Erythroblast (primary cell): ENCODE results near the gene DRICH1.
A peak's percentile ranks its signal among the peaks of the same experiment; 100 is the strongest.
"Not testable (repeated sequence)": the region's sequence is repeated elsewhere in the genome, so short reads cannot be mapped to it uniquely, and the experiment has no call there.

Experiments
- DNase-seq, 2 experiments: peaks; one replicate each; lab custom pipeline; 2025; lab: John Stamatoyannopoulos, UW
- GATA1 ChIP-seq: IDR thresholded peaks from 2 replicates; pipeline ENCODE4 v1.6.1; 2011; ENCODE audit warnings: low read depth, mild to moderate bottlenecking, control low read depth, low read length, moderate library complexity
- POLR2A ChIP-seq: IDR thresholded peaks from 2 replicates; pipeline ENCODE4 v1.6.1; 2011; ENCODE audit warnings: mild to moderate bottlenecking, low read length

The DRICH1 gene

DNA sequence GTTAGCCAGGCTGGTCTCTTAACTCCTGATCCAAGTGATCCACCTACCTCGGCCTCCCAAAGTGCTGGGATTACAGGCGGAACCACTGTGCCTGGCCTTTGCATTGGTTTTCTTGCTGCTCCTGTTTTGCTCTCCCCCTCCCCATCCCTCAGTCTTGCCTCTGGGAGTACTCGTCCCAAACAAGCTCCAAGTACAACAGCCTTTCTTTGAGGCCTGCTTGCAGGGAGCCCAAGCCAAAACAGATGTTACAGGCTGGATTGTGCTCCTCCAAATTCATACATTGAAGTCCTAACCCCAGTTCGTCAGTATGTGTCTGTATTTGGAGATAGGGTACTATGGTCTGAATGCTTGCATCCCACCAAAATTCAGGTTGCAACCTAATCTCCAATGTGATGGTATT lies 60.6 kb downstream of the DRICH1 start:
- no peak for TF ChIP-seq GATA1
- TF ChIP-seq POLR2A, result no peak
- no peak for DNase-seq

DNA sequence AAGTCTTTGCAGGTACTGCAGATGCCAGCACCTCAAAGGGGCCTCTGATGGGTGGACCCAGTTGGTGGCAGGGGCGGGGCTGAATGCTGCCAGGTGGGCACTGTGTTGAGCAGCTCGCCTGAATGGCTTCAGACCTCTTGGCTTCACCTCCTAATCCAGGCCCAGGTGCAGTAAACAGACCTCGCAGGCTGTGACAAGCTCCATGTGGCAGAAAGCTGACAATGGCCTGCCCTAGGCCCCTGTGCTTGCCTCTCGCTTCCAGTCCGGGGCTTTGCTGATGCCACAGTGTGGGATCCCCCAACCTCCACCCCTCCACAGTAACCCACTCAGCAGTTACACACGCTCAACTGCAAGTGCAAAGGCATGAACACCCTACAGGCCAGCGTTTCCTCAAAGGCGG lies 61.4 kb downstream of the DRICH1 start:
- TF ChIP-seq POLR2A, result no peak
- no peak for TF ChIP-seq GATA1
- no peak for DNase-seq

DNA sequence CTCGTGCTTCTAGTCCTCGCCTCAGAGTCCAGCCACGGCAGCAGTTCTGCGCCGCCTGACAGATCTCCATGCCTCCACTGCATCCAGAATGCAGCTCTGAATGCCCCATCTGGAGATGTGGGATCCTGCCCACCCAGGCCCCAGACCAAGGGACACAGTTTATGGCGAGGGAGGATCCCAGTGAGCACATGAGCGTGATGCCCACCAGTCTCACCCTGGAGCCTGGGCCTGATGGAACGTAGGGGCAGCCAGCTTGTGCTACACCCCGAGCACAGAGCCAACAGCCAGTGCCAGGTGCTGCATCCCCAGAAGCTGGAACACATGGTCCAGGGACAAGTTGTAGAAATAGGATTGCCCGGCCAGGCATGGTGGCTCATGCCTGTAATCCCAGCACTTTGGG lies 62.4 kb downstream of the DRICH1 start:
- TF ChIP-seq POLR2A, result no peak
- TF ChIP-seq GATA1, result no peak
- DNase-seq, result no peak

DNA sequence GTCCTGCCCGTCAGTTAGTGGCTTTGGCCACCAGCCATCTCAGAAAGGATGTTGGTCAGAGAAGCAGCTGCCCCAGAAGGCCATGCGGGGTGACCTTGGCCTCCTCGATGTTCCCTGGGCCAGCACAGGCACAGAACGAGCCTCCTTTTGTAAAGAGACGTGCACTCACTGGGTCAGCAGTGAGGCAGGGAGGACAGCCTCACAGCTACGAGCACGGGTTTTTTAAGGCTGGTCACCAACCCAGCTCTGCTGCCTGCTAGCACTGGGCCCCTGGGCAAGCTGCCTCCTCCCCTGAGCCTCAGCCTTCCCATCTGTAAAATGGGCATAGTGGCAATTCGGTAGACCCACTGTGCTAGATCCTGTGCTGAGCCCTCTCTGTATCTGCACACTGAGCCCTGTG lies 62.8 kb downstream of the DRICH1 start:
- no peak for DNase-seq
- TF ChIP-seq GATA1, result no peak
- TF ChIP-seq POLR2A, result no peak

DNA sequence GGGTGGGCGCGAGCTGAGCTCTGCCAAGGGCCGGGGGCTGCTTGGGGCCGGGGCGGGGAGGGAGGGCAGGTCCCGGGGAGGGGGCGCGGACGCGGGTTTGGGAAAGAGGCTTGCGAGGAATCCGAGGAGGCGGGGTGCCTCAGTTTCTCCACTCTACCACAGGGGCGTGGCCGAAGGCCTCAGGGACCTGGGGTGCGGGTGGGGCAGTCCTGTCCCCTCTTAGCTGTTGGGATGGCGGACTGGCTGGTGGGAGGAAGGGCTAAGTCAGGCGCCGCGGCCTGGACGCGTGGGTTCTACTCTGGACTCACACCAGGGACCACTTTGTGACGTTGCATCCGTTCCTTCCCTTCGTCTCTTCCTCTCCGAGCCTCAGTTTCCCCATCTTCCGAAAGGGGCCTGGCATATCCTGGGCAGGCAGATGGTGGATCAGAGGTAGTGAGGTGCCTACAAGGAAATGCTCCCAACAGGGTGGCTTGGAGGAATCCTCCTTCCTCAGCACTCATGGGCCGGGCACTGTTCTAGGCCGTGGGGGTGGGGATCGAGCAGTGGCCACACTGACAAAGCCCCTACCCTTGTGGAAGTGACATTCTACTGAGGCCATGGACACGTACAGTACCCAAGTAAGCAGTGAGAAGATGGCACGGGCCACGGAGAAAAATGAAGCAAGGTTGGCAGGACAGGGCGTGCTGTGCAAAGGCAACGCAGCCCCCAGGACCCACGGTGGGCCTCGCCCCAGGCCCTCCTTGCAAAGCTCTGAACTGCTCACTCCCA lies 65.2 kb downstream of the DRICH1 start:
- DNase-seq, result no peak
- TF ChIP-seq GATA1 (no peak), POLR2A (no peak)

DNA sequence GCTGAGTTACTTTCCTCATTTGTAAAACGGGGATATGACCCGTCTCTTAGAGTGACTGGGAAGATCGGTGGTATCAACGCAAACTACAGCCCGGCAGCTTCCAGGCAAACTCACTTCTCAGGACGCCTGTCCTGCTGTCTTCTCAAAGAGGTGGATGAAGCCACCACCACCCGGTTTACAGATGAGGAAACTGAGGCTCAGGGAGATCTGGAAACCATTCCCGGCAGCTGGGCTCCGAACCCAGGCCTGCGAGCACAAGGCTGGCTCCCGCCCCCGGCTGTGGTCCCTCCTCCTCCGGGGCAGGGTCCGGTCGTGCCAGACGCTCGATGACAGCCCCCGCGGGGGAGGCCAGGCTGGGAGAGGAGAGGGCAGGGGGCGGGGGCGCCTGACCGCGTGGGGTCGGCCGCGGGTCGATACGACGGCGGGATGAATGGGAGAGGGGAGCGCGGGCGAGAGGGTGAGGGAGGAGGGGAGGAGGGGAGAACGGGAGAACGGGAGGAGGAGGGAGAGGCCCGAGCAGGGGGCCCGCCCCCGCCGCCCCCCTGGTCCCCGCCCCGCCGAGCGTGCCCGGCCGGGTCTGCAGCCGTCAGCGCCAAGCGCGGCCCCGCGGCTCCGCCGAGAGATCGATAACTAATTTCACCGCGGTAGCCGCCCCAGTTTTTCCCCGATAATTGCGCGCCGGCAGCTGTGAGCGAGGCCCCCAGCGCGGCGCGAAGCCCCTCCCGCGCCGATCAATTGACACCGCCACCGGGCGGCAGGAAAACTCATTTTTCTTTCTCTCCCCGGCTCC lies 66.0 kb downstream of the DRICH1 start:
- DNase-seq, result no peak

DNA sequence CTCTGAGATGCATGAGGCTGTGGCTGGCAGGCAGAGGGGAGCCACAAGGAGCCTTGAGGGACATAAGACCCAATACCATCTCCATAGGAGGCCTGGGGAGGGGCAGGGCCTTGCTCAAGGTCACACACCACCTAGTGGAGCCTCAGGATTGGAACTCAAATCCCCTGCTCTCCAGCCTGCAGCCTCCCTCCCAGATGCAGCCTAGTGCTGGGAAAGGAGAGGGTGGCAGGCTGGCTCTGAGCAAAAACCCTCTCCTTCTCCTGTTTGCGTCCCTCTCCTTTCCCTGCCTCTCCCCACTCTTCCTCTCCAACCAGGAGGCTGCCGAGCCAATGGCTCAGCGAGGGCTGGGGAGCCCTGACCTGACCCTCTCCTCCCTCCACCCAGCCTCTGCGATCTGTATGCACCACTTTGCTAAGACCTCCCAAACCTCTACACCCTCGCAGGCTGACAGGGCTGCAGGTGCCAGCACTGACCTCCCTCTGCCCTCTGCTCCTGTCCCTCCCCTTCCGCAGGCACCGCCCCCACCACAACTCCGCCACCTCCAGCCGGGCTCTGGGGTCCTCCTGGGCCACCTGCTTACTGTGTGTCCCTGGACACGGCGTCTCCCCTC lies 66.7 kb downstream of the DRICH1 start:
- TF ChIP-seq POLR2A (no peak), GATA1 (no peak)
- DNase-seq, result peak; percentile 8 to 9

More for the DNA sequence above, 66.0 kb downstream of the DRICH1 start:
- TF ChIP-seq GATA1 (no peak), POLR2A (no peak)

DNA sequence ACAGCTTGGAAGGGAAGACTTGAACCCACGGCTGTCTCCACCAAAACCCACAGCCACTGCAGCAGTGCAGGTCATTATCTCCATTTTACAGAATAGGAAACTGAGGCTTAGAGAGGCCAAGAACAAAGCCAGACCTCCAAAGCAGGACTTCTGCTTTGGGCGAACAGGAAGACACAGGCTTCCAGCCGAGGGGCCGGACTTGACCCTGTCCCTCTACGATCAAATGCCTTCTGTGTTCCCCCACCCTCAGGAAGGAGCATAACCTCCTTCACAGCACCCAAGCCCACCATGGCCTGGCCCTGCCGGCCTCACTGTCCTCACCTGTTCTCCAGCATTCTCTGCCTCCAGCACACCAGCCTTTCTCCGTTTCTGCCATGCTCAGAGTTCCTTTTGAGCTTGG lies 67.8 kb downstream of the DRICH1 start:
- no peak for DNase-seq
- TF ChIP-seq GATA1, result no peak
- no peak for TF ChIP-seq POLR2A

DNA sequence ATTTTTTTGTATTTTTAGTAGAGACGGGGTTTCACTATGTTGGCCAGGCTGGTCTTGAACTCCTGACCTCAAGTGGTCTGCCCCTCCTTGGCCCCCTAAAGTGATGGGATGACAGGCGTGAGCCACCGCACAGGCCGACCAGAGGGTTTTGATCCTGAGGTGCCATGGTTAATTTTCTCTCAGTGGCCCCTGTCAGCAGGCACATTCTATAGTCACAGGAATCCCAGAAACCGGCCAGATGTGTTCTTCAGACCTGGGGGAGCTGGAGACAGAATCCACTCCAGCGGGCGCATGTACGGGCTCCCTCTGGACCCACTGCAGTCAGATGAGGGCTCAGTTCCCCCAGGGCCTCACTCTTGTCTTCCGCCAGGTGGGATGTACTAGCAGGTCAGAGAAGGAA lies 69.0 kb downstream of the DRICH1 start:
- no peak for DNase-seq
- TF ChIP-seq GATA1 (no peak), POLR2A (no peak)

DNA sequence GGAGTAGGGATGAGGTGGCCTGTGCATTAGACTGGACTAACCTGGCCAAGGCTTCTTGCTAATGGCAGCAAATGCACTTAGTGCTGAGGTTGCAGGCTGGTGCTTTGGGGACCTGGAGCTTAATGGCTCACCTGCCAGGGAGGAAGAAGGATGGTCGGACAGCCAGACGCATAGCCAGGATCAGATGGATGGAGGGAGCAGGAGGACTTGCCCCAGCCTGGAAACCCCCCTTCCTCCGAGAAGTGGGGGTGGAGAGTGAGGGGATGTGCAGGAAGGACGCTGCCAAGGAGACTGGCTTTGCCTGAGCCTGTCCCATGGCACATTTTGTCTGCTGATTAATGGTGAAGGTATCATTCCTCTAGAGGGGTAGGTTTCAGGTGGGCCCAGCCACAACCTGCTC lies 69.9 kb downstream of the DRICH1 start:
- DNase-seq, result no peak
- no peak for TF ChIP-seq GATA1
- TF ChIP-seq POLR2A, result no peak

DNA sequence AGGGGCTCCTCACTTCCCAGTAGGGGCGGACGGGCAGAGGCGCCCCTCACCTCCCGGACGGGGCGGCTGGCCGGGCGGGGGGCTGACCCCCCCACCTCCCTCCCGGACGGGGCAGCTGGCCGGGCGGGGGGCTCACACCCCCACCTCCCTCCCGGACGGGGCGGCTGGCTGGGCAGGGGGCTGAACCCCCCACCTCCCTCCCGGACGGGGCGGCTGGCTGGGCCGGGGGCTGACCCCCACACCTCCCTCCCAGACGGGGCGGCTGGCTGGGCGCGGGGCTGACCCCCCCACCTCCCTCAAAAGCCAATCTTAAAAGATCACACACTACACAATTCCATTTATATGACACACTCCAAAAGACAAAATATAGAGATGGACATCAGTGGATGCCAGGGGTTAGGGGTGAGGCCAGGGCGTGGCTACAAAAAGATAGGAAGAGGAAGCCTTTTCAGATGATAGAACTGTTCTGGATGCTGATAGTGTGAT lies 71.1 kb downstream of the DRICH1 start:
- DNase-seq, result not testable (repeated sequence)

DNA sequence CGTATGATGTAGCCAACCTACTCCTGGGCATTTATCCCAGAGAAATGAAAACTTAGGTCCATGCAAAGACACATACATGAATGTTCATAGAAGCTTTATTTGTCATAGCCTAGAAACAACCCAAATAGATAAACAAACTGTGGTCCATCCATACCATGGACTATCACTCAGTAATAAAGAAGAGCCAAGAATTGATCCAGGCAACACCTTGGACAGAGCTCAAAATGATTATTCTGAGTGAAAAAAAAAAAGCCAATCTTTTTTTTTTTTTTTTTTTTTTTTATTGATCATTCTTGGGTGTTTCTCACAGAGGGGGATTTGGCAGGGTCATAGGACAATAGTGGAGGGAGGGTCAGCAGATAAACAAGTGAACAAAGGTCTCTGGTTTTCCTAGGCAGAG lies 71.9 kb downstream of the DRICH1 start:
- DNase-seq, result not testable (repeated sequence)
